ENCODE results near the gene ITPR1.

- TF ChIP-seq POLR2AphosphoS5 (IDR thresholded peaks at IDR 0.05; ENCODE audit: low read depth, low read length) (no peak), TAF1 (IDR thresholded peaks at IDR 0.05; ENCODE audit: borderline replicate concordance, insufficient read depth, low read length) (no peak), REST (IDR thresholded peaks at IDR 0.05; ENCODE audit: insufficient read depth in 1 of 2, low read depth in 2 of 2, low read length in 2 of 2) (no peak), FOXP2 (optimal IDR thresholded peaks at IDR 0.05; ENCODE audit: borderline replicate concordance, extremely low read depth, extremely low read length, insufficient read depth) (no peak), SIN3A (IDR thresholded peaks at IDR 0.05; ENCODE audit: borderline replicate concordance, insufficient read depth, low read length) (no peak)
Measured at GRCh38 chr3:4581498-4581897, 88.3 kb downstream of the ITPR1 start.

Measured in PFSK-1 (cell line).